A549 (cell line): ENCODE measurements around the gene ZNF225. TPM values are rescaled to one million over a fixed set of nuclear protein-coding genes. Genes with fewer than 3 reads are reported as not detected.

Source experiments
- ATAC-seq, 2 experiments: fragments of 200-7000 bp in 1 of 2; fragments of >200 bp in 1 of 2; cut with Nextera tagmentation in 1 of 2; cut with Tn5 transposase in 1 of 2; 3 replicates each; pipeline versions ENCODE4 v1.8.0 to v1.9.1; 2018 to 2020; ENCODE audit warnings: mild to moderate bottlenecking in 1 of 2, moderate library complexity in 1 of 2
- CTCF ChIA-PET: fragments of 300-600 bp; sonication (Branson Sonifier 250); formaldehyde crosslinking; extraction: SDS; loops from one replicate; lab custom pipeline; 2021; ENCODE audit warnings: antibody characterized with exemption, inconsistent platforms; lab: Yijun Ruan, JAX
- POLR2A ChIA-PET: fragments of 350-600 bp; formaldehyde crosslinking; extraction: SDS; loops from one replicate; lab custom pipeline; 2021; ENCODE audit warnings: antibody characterized with exemption, inconsistent platforms; lab: Yijun Ruan, JAX
- DNase-seq, 2 experiments: peaks; one replicate each; pipeline versions ENCODE4 v3.0.0 to v3.0.0-alpha.2; 2011 to 2016; ENCODE audit warnings: low read depth in 1 of 2, low spot score in 1 of 2
- FAIRE-seq: peaks from 2 replicates; lab custom pipeline; 2011; peaks lifted over from hg19 to GRCh38; lab: Jason Lieb, UNC
- H3K27ac ChIP-seq, 2 experiments: fragments of >200 bp; sonication (Bioruptor Twin); formaldehyde crosslinking; 3 replicates each; pipeline ENCODE4 v1.5.1; 2016 to 2017
- H3K4me1 ChIP-seq: fragments of >200 bp; sonication (Bioruptor Twin); formaldehyde crosslinking; 3 replicates; pipeline ENCODE4 v1.6.1; 2016
- H3K4me2 ChIP-seq: fragments of >200 bp; sonication (Bioruptor Twin); formaldehyde crosslinking; 3 replicates; pipeline ENCODE4 v1.6.1; 2016
- H3K4me3 ChIP-seq: fragments of >200 bp; sonication (Bioruptor Twin); formaldehyde crosslinking; 3 replicates; pipeline ENCODE4 v1.5.1; 2016
- H3K9me3 ChIP-seq: fragments of >200 bp; sonication (Bioruptor Twin); formaldehyde crosslinking; 3 replicates; pipeline ENCODE4 v1.6.1; 2016
- BCL3 ChIP-seq: fragments of >200 bp; sonication (Bioruptor Twin); formaldehyde crosslinking; IDR thresholded peaks from 3 replicates; pipeline ENCODE4 v1.6.1; 2016
- CBX2 ChIP-seq: fragments of 200-600 bp; sonication (generic); IDR thresholded peaks from 2 replicates; pipeline ENCODE4 v1.6.1; 2016; ENCODE audit warnings: low read depth, mild to moderate bottlenecking, borderline replicate concordance
- CHD4 ChIP-seq: fragments of 200-600 bp; sonication (generic); IDR thresholded peaks from 2 replicates; pipeline ENCODE4 v1.6.1; 2016; ENCODE audit warnings: antibody characterized with exemption, mild to moderate bottlenecking, borderline replicate concordance
- CTCF ChIP-seq: fragments of >200 bp; sonication (Bioruptor Twin); formaldehyde crosslinking; IDR thresholded peaks from 3 replicates; pipeline ENCODE4 v1.5.1; 2016
- E2F6 ChIP-seq: IDR thresholded peaks from 2 replicates; pipeline ENCODE4 v1.6.1; 2012; ENCODE audit warnings: low read depth, borderline replicate concordance
- EHF ChIP-seq: fragments of 250-450 bp; sonication (Bioruptor Pico); IDR thresholded peaks from 2 replicates; pipeline ENCODE4 v1.5.0; 2020; ENCODE audit warnings: mild to moderate bottlenecking
- EP300 ChIP-seq, 2 experiments: fragments of >200 bp; sonication (Bioruptor Twin); formaldehyde crosslinking; IDR thresholded peaks; 2 replicates in 1 of 2; 3 replicates in 1 of 2; pipeline ENCODE4 v1.6.1; 2016 to 2017
- FOSL2 ChIP-seq, 2 experiments: fragments of 450-650 bp in 1 of 2; fragments of >200 bp in 1 of 2; sonication (Bioruptor Twin) in 1 of 2; formaldehyde crosslinking; IDR thresholded peaks; 2 replicates each; pipeline versions ENCODE4 v1.5.0 to v1.6.1; 2016 to 2020; ENCODE audit warnings: mild to moderate bottlenecking in 1 of 2, moderate library complexity in 1 of 2
- HDAC2 ChIP-seq: fragments of 200-600 bp; sonication (generic); IDR thresholded peaks from 2 replicates; pipeline ENCODE4 v1.6.1; 2016
- HES2 ChIP-seq: fragments of >200 bp; sonication (Bioruptor Twin); formaldehyde crosslinking; IDR thresholded peaks from 2 replicates; pipeline ENCODE4 v1.6.1; 2016
- HOXA7 ChIP-seq: fragments of 250-450 bp; sonication (Bioruptor Pico); IDR thresholded peaks from 2 replicates; pipeline ENCODE4 v1.5.0; 2020; ENCODE audit warnings: mild to moderate bottlenecking, moderate library complexity
- JUN ChIP-seq, 2 experiments: fragments of >200 bp; sonication (Bioruptor Twin); formaldehyde crosslinking; IDR thresholded peaks; 2 replicates in 1 of 2; 3 replicates in 1 of 2; pipeline ENCODE4 v1.6.1; 2016 to 2017
- KDM1A ChIP-seq: fragments of 200-600 bp; sonication (generic); IDR thresholded peaks from 2 replicates; pipeline ENCODE4 v1.6.1; 2016; ENCODE audit warnings: low read depth, mild to moderate bottlenecking
- KDM5A ChIP-seq: fragments of 200-600 bp; sonication (generic); IDR thresholded peaks from 2 replicates; pipeline ENCODE4 v1.6.1; 2016; ENCODE audit warnings: antibody characterized with exemption, mild to moderate bottlenecking
- MAFK ChIP-seq: fragments of 450-650 bp; IDR thresholded peaks from 2 replicates; pipeline ENCODE4 v1.6.1; 2014; ENCODE audit not compliant: partially characterized antibody
- NR3C1 ChIP-seq: fragments of >200 bp; sonication (Bioruptor Twin); formaldehyde crosslinking; IDR thresholded peaks from 3 replicates; pipeline ENCODE4 v1.6.1; 2017
- PBX3 ChIP-seq: IDR thresholded peaks from 2 replicates; pipeline ENCODE4 v1.6.1; 2012
- RARB ChIP-seq: fragments of 250-450 bp; sonication (Bioruptor Pico); IDR thresholded peaks from 2 replicates; pipeline ENCODE4 v1.8.0; 2021; ENCODE audit warnings: mild to moderate bottlenecking, moderate library complexity
- REST ChIP-seq: fragments of 200-600 bp; sonication (generic); IDR thresholded peaks from 2 replicates; pipeline ENCODE4 v1.6.1; 2016; ENCODE audit warnings: antibody characterized with exemption, mild to moderate bottlenecking, moderate library complexity
- RFX5 ChIP-seq: fragments of 450-650 bp; IDR thresholded peaks from 2 replicates; pipeline ENCODE4 v1.7.1; 2014; ENCODE audit warnings: antibody characterized with exemption, mild to moderate bottlenecking, moderate library complexity
- TFCP2L1 ChIP-seq: fragments of 250-450 bp; sonication (Bioruptor Pico); IDR thresholded peaks from 2 replicates; pipeline ENCODE4 v1.5.0; 2021; ENCODE audit warnings: mild to moderate bottlenecking
- USF2 ChIP-seq: fragments of 450-650 bp; IDR thresholded peaks from 2 replicates; pipeline ENCODE4 v1.6.1; 2014; ENCODE audit warnings: antibody characterized with exemption
- ZNF302 ChIP-seq: fragments of 250-450 bp; sonication (Bioruptor Pico); IDR thresholded peaks from 2 replicates; pipeline ENCODE4 v1.9.0; 2021; ENCODE audit warnings: inconsistent platforms, mild to moderate bottlenecking, moderate library complexity
- WGBS: methylation state at CpG from one replicate; pipeline ENCODE4 v1.1.6; 2017; ENCODE audit errors: missing lambda C conversion rate; 5-methylcytosine and 5-hydroxymethylcytosine counted together
- polyA plus RNA-seq, 4 experiments: library from polyadenylated mRNA; depleted of rRNA in 3 of 4; stranded (reverse); fragments of >200 nt; fragmentation: RNase III in 1 of 4; extraction: RNeasy Plus Mini Kit Qiagen cat#74134 plus additional on column Dnase treatment in 1 of 4; gene quantifications; 2 replicates in 3 of 4; 3 replicates in 1 of 4; pipeline ENCODE4 v1.2.3, GENCODE V29; 2011 to 2017

The ZNF225 gene
- polyA plus RNA-seq, 2 of the 4 experiments (the other 2 are of a cell fraction): 3.3 to 4.3 TPM

- CTCF ChIA-PET: interaction anchor here (0.6 to 0.9 kb wide), 2 partner anchors 11 to 138 kb away, joined by 3 read pairs; no protein-coding TSS in a partner anchor
- DNase-seq: peak in 1 of 2 experiments; percentile 14
- 32% methylated on average over 13 of the region's 13 CpGs for WGBS
- Histone ChIP-seq H3K4me2 (peak overlapping the region; percentile 81), H3K4me1 (no peaks in the 10 kb centered on the region), H3K9me3 (peaks cover 28% of the 10 kb centered on the region), H3K4me3 (peak overlapping the region; percentile 69)
- peak; percentile 16 to 51; a peak in 5 of 6 replicates for ATAC-seq
- TF ChIP-seq CBX2: no peak
- 0 out of 2 replicates have a peak, but pooled peaks have one; percentile 4 for TF ChIP-seq HDAC2
- TF ChIP-seq KDM1A: no peak
- TF ChIP-seq NR3C1: no peak
- no peak for TF ChIP-seq PBX3
- TF ChIP-seq, all 56 proteins: peak for 1
- FAIRE-seq: no peak
- peak overlapping the region; percentile 78 to 89 for H3K27ac ChIP-seq
- POLR2A ChIA-PET: no interaction called here
Measured at GRCh38 chr19:44142059-44142433, 28.8 kb downstream of the ZNF225 start.

GRCh38 chr19:44149776-44150175 lies 36.6 kb downstream of the ZNF225 start:
- no peak for ATAC-seq
- CTCF ChIA-PET: interaction anchor here (0.6 to 1.2 kb wide), 3 partner anchors 15 to 203 kb away, joined by 3 read pairs; partner anchors contain the start of gene ZNF226

GRCh38 chr19:44151491-44151890 lies 38.3 kb downstream of the ZNF225 start:
- no peak for DNase-seq
- no peak for FAIRE-seq
- no peak for ATAC-seq
- no peak overlapping the region for H3K27ac ChIP-seq
- H3K4me2 ChIP-seq: no peak overlapping the region
- WGBS: 81% methylated on average over 5 of the region's 5 CpGs
- H3K9me3 ChIP-seq: peaks cover 53% of the 10 kb centered on the region
- H3K4me3 ChIP-seq: no peak overlapping the region
- ChIA-PET CTCF (no interaction called here), POLR2A (no interaction called here)
- no peaks in the 10 kb centered on the region for H3K4me1 ChIP-seq
- no peak for TF ChIP-seq TFCP2L1
- TF ChIP-seq JUN (IDR thresholded peaks at IDR 0.05): no peak
- no peak for TF ChIP-seq USF2
- TF ChIP-seq REST: no peak
- TF ChIP-seq KDM5A: no peak
- TF ChIP-seq BCL3: no peak
- no peak for TF ChIP-seq EP300 (IDR thresholded peaks at IDR 0.05)

More at GRCh38 chr19:44149776-44150175, 36.6 kb downstream of the ZNF225 start:
- Histone ChIP-seq H3K4me1 (no peaks in the 10 kb centered on the region), H3K27ac (no peak overlapping the region), H3K4me3 (no peak overlapping the region), H3K9me3 (peaks cover 37% of the 10 kb centered on the region), H3K4me2 (no peak overlapping the region)
- TF ChIP-seq CTCF (no peak), HES2 (no peak), EP300 (IDR thresholded peaks at IDR 0.05) (no peak), RFX5 (no peak), RARB (no peak), E2F6 (no peak), MAFK (no peak), JUN (IDR thresholded peaks at IDR 0.05) (no peak), ZNF302 (CRISPR knock-in tag) (no peak), CHD4 (no peak), FOSL2 (IDR thresholded peaks at IDR 0.05) (no peak), FOSL2 (CRISPR knock-in tag; IDR thresholded peaks at IDR 0.05) (no peak), EHF (CRISPR knock-in tag) (no peak), HOXA7 (CRISPR knock-in tag) (no peak)
- FAIRE-seq (no peak), DNase-seq (no peak)
- POLR2A ChIA-PET: no interaction called here
- 87% methylated on average over 4 of the region's 4 CpGs for whole genome bisulfite sequencing
